DMS153 treated with DMSO at 0.1 percent for 48 hours (cell line): ENCODE results near the gene SLC26A1.

Experiments used
- DNase-seq: peaks from one replicate; lab custom pipeline; 2025; ENCODE audit not compliant: unreplicated experiment; lab: John Stamatoyannopoulos, UW

Gene SLC26A1

DNA sequence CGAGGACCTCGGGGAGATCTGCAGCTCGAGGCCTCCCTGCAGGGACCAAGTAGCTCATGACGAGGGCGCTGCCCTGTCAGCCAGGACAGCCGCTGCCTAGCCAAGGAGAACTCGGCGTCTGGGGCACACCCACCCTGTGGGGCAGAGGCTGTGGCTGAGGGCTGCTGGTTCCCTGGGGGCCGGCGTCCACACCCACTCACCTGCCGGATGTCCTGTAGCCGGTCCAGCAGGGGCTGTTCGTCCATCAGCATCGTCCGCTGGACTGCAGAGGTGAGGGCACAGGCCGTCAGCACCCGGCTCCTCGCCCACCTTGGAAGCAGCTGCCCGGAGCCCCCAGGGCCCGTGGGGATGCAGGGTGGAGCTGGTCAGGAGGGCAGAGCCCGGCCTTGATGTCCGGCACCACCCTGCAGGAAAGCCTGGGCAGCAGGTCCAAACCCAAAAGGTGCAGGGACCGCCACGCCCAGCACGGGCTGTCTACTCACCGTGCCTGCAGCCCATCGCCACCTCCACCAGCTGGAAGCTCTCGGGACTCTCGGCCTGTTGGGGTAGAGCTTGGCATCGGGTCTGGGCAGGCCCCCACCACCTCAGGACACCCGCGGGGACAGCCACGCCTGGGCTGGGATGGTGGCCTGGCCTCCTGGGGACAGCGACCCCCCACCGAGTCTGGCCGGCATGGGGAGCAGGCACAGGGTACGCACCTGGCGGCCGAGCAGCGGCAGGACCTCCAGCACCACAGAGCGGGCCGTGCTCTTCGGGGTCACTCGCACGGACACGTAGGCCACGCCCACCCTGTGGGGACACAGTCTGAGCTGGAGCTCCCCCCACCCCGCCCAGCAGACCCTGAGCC lies 26.7 kb downstream of the SLC26A1 start:
- no peak for DNase-seq

DNA sequence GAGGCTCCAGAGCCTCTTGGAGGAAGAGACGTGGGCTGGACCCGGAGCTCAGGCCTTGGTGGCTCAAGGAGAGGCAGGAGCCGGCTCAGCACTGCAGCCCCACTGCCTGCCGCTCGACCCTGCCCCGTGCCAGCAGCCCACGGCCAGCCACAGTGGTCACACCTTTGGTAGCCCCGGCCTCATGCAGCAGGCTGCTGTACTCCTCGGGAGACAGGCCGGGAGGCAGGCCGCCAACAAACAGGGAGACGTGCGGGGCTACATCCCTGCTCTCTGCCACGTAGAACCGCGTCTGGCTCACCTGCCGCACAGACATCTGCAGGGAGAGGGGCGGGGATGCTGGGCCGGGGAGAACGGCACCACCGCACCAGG lies 27.5 kb downstream of the SLC26A1 start:
- DNase-seq: no peak

DNA sequence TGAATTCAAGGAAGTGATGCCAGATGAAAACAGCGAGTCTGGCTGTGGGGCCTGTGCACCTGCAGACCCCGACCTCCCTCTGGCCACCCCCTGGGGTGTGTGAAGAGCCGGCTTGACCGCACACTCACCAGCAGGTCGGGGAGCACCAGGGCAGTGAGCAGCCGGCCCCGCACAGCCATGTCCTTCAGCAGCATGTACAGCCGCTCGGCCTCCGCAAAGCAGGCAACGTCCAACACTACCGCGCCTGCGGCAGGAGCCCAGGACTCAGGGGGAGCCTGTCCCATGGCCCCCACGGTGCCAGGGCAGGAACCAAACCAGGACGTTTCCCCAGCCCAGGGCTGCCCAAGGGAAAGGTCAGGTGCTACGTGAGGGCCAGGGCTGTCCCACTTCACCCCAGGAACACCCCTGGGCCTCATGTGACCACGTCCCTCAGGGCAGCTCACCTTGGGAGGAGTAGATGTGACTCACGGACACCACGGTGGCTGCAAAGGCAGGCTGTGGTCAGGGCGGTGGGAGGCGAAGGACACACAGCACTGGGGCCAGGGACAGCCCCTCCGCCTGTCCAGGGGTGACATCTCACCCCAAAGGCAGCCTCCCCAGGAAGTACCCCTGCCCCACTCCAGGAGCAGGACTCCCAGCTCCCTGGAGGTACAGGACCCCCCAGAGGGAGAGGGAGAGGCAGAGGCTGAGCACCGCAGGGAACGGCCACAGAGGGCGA lies 28.0 kb downstream of the SLC26A1 start:
- DNase-seq: no peak

DNA sequence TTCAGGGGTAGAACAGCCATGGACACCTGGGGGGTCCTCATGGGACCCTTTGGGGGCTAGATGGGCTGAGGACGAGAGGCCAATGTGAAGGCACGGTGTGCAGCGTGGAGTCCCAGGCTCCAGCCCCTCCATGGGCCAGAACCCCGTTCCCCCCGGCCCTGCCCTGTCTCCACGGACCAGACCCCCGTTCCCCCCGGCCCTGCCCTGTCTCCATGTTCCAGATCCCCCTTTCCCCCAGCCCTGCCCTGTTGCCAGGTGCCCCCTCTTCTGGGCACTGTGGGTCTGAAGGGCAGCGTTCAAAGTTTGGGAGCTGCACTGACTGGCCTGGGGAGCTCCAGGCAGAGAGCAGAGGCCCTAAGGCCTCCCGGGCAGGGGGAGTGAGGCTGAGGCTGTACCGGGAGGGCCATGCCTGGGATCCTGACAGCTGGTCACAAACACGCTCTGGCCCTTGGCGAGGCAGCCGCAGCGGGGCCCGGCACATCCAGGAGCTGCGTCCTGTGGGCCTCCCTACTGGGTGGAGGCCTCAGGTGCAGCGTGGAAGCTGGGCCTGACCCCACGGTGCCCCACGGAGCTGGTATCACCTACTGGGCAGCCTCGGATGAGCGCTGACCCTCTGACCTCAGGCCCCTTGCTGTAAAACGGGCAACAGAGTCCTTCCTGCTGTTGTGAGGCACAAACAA lies 28.7 kb downstream of the SLC26A1 start:
- DNase-seq: no peak

DNA sequence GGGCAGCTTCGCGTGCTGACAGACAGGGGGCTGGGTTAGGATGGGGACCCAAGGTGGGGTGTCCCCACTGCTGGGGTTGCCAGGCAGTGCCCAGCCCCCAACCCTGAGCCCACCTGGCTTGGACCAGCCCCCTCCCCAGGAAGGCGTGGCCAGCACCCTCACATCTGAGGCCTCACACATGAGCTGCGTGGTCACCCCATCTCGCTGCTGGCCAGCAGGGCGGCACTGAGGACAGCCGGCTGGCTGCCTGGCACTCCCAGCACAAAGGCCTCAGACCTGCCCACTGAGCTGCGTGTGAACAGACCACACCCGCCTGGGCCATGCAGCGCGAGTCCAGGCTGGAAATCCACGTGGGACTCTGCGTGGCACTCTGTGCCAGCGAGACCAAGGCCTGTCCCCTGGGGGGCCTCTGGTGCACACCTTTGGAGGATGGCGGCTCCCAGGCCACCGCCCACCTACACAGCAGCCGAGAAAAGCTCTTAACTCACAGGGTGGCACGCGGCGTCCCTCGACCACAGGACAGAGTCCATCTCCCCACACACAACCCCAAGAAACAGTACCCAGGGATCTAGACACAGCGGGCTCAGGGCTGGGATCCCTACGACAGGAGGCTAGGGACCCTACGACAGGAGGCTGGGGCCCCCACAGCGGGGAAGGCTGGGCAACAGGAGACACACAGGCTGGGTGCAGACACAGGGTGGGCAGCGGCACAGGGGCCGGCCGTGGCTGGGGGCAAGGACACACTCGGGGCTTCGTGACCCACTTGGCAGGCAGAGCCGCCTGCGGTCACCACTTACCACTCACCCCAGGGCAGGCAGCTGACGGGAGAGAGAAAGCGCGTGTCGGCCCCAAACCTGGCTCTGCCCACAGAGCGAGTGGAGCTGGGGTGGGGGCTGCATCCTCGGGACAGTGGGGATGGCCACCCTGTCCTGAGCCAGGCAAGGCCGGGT lies 29.7 kb downstream of the SLC26A1 start:
- DNase-seq: no peak

DNA sequence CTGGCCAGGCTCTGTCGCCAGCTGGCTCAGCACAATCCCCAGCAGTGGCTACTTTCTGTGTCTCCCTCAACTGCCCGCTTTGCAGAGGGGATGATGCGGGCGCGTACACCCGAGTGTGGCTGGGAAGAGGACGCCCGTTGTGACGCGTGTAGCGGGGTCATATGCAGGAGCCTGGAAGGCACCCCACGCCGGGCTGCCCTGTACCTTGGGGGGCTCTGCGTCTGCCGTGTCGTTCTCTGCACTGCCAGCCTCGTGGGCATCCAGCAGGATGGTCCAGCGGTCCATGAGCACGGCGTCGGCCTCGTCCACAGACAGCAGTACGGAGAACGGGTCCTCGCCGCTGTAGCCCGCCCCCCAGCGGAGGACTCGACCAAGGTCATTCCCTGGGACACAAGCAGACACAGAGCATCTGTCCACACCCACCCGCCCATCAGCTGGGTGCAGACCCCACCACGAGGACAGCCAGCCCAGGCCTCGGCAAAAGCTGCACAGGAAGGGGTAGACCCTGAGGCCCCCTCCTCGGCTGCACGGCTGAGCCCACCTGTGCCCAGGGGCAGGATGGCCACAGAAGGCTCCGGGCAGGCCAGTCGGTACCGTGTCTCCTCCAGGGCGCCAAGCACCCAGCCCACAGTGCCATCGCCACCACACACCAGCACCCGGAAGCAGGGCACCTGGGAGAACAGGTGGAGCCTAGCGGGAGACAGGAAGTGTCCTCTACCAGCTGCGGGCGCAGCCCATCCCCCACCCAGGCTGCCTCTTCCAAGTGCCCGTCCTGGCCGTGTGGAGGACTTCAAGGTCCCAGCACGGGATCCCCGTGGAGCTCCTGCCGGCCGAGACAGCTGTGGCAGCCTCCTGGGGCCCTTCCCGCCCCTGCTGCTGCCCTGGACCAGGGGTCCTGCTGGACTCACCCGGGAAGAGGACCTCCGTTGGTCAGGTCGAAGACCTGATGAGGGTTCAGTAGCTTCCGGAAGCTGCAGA lies 30.7 kb downstream of the SLC26A1 start:
- peak; percentile 25 for DNase-seq

DNA sequence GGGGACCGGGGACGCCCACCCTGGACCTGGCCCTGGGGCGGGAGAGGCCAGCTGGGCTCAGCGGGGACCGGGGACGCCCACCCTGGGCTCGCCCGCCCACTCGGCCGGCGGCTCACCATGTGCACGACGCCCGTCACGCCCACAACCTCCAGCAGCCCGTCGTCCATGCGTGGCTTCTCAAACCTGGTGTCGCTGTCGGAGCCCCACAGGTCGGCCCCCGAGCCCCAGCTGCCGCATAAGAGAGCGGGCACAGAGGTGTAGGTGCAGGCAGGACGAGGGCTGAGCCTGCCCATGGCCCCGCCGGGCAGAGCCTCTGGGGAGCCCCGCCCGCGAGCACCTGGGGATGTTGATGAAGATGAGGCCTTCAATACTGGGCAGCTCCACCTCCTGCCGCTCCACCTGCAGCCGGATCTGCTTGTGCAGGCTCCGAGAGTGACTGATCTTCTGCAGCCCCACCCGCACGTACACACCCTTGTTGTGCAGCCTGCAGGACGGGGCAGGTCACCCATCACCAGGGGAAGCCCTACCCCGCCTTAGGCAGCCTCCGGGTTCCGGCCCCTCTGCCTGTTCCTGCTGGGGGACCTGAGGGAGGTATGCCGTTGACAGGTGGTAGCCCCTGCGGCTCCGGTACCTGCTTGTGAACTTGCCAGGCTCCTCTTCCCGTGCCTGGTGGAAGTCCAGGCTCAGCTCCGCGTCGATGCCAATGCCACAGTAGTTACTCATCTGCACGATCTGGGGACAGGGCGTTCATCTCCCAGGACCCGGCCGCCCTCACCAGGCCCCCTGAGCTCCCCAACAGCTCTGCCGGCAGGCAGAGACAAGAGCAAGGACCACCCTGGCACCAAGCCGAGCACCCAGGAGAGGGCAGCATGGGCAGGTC lies 31.6 kb downstream of the SLC26A1 start:
- no peak for DNase-seq

DNA sequence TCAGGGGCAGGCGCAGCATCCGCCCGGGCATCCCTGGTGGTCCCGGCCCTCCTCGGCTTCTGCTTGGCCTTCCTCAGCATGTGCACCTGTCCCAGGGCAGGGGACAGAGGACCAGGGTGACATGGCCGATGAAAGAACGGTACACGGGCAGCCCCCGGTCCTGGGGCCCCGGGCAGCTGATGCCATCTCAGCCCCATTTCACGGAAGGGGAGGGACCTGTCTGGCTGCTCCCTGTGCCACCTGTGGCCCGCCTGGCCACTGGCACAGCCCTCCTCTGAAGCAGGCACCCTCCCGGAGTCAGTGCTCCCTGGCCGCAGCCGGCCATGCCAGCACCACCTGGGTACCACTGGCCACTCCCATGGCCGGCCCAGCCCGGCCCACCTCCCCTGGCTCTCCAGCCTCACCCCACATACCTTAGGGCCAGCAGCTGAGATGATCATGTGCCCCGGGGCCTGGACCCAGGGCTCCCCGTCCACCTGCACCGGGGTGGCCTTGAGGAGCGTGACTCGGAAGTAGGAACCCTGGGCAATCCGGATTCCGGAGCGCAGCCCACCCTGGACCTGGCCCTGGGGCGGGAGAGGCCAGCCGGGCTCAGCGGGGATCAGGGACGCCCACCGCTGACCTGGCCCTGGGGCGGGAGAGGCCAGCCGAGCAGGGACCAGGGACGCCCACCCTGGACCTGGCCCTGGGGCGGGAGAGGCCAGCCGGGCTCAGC lies 32.4 kb downstream of the SLC26A1 start:
- no peak for DNase-seq

DNA sequence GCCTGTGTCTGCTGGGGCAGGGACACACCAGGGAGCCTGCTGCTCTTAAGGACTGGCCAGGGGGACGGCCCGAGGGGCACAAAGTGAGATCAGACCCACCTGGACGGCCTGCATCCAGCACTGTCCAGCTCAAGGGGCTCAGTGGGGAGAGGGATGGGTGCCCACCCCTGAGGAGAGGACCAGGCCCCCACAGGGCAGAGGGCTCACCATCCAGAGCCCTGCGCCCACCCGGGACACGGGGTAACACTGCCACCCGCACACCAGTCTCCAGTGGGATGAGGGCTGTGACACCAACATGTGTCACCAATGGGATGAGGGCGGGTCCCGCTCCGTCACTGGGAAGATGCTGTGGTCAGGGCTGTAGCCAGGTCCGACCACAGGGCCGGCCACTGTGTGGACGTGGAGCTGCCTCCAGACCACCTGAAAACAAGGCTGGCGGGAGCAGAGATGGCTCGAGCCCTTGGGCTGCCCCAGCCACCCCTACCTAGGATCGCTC lies 33.0 kb downstream of the SLC26A1 start:
- DNase-seq: no peak

DNA sequence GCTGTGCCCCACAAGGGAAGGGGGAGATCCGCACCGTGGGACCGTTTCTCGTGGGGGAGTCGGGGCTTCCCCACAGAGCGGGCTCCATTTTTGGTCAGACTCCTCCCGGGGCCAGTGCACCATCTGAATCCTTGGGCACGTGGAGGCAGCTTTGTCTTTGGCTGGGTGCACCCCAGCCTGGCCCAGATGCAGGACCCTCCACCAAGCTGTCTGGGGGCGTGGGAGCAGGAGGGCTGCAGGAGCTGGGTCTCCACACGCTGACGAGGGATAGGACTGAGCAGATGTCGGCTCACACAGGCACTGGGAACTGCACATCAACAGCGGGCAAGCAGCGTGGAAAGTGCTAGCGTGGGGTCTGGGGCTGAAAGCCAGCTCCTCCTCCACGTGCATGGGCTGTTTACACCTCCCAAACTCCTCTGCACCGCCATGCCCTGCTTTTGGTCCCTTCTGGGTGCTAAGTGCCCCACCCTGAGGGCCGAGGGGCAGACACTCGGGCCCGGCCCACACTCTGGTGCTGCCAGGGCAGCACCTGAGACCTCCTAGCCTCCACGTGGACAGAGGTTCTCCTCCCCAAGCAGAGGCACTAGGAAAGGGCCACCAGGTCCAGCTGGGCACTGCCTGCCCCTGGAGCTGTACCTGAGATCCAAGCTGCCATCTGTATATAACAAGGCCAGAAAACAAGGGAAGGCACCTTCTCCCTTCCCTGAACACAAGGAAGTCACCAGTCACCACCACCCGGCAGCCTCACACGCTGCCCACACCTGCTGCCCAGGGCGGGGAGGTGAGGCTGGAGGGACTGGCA lies 33.7 kb downstream of the SLC26A1 start:
- no peak for DNase-seq

DNA sequence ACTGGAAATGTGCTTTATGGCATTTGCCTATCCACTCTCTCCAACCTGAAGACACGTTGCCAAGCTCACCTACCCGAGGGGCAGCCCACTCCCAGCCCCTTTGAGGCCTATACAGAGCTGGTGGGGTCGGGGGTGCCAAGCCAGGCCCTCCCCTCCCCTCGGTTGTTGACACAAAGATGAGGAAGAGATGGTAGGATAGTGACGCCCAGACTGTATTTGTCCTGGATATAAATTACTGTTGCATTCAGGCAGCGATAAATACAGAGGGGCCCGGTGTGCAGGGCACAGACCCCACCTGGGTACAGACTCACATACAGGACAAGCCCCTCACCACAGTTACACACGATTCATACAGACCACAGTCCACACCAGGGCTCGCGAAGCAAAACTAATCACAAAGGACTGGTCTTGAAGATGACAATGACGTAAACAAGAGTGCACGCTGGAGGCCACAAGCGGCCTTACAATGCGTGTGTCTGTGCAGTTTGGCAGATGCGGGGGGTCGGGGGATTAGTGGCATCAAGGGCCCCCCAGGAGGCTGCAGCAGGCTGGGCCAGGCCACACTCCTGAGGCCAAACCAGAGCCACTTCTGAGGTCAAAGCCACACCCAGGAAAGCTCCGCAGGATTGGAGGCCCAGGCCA lies 34.4 kb downstream of the SLC26A1 start:
- no peak for DNase-seq

DNA sequence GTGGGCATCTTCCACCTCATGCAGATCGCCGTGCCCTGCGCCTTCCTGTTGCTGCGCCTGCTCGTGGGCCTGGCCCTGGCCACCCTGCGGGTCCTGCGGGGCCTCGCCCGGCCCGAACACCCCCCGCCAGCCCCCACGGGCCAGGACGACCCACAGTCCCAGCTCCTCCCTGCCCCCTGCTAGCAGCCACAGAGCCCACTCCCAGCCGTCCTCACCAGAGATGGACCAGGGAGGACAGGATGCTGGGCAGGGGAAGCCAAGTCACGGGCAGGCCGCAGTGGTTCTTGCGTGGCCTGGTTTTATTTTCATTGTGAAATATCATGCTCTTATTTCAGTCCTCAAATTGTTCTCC lies 34.9 kb downstream of the SLC26A1 start:
- no peak for DNase-seq

DNA sequence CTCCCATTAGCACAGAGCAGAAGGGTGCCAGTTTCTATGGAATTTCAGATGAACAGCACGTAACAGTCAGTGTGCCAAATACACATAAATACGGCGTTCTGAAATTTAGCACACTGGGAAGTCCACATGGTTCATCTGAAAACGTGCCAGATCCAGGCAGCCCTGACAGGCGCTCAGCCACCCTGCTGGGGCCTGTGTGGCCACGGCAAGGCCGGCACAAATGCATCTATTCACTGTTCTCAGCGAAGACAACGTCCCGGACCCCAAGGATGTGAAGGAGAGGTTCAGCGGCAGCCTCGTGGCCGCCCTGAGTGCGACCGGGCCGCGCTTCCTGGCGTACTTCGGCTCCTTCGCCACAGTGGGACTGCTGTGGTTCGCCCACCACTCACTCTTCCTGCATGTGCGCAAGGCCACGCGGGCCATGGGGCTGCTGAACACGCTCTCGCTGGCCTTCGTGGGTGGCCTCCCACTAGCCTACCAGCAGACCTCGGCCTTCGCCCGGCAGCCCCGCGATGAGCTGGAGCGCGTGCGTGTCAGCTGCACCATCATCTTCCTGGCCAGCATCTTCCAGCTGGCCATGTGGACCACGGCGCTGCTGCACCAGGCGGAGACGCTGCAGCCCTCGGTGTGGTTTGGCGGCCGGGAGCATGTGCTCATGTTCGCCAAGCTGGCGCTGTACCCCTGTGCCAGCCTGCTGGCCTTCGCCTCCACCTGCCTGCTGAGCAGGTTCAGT lies 35.5 kb downstream of the SLC26A1 start:
- DNase-seq: no peak

DNA sequence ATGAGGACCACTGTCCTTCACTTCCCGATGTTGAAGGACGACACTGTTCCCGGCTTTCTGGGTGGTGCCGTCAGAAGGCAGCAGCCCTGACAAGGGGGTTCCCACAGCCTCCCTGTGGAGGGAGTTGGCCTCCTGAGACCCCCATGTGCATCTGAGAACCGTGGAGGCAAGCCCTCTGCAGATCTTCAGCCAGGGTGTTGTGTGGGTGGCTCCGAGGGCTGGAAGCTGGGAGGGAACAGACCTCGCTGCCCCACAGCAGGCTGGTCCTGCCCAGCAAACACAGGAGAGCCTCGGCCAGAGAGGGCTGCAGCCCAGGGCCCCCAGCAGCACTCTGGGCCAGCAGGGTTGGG lies 36.0 kb downstream of the SLC26A1 start:
- no peak for DNase-seq

DNA sequence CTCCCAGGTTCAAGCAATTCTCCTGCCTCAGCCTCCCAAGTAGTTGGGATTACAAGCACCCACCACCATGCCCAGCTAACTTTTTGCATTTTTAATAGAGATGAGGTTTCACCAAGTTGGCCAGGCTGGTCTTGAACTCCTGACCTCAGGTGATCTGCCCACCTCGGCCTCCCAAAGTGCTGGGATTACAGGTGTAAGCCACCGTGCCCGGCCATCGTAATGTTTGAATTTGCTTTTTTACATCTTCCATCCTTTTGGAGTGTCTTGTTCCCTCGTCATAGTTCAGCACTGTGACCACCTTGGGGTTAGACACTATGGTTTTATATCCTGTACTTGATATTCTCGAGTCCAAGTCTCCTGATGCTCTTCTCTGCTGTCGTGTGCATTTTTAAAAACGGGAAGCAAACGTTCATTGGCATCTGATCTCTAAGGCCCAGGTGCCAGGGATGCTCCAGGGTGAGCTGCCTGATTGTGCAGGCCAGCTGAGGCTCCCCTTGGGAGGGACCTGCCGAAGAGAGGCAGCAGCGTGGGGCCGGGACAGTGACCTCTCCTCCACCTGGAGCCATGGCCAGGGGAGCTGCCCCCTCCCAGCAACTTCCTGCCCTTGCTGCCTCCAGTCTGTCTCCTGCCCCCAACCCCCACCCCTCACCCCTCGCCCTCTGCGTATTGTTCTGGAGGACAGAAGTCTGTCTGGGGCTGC lies 36.5 kb downstream of the SLC26A1 start:
- no peak for DNase-seq
